Breast epithelium (tissue), 4 donors: ENCODE data around the gene TMEM121. TPM values are rescaled to one million over a fixed set of nuclear protein-coding genes. Genes with fewer than 3 reads are reported as not detected.
A peak's percentile ranks its signal among the peaks of the same experiment; 100 is the strongest.
"Not testable (repeated sequence)": the region's sequence is repeated elsewhere in the genome, so short reads cannot be mapped to it uniquely, and the experiment has no call there.

Experiments
- DNase-seq, 2 donors: peaks; one replicate each; pipeline ENCODE4 v3.0.0-alpha.2; 2019; ENCODE audit warnings: low spot score in 2 of 2
- H3K27ac ChIP-seq, 2 donors: fragments of 200-600 bp; sonication (generic) in 1 of 2; one replicate each; pipeline ENCODE4 v1.5.1; 2016 to 2019; ENCODE audit warnings: mild to moderate bottlenecking in 1 of 2
- H3K27me3 ChIP-seq, 2 donors: fragments of 200-600 bp; sonication (generic) in 1 of 2; one replicate each; pipeline versions ENCODE4 v1.5.1 to v1.6.0; 2017 to 2019; ENCODE audit warnings: control low read depth in 1 of 2, mild to moderate bottlenecking in 1 of 2
- H3K36me3 ChIP-seq: fragments of 200-600 bp; one replicate; pipeline ENCODE4 v1.5.1; 2019
- H3K4me1 ChIP-seq, 2 donors: fragments of 200-600 bp; sonication (generic); one replicate each; pipeline ENCODE4 v1.5.1; 2016 to 2019; ENCODE audit warnings: control low read depth in 1 of 2
- H3K4me3 ChIP-seq, 3 donors: fragments of 200-600 bp; sonication (generic); 1 replicate in 2 of 3; 2 replicates in 1 of 3; pipeline ENCODE4 v1.5.1; 2016 to 2019; ENCODE audit warnings: mild to moderate bottlenecking in 3 of 3, moderate library complexity in 2 of 3
- H3K9me3 ChIP-seq, 2 donors: fragments of 200-600 bp; sonication (generic) in 1 of 2; one replicate each; pipeline ENCODE4 v1.5.1; 2016 to 2019; ENCODE audit warnings: control low read depth in 1 of 2
- CTCF ChIP-seq, 3 donors: fragments of 450-650 bp; IDR thresholded peaks; one replicate each; pipeline ENCODE4 v1.5.1; 2016 to 2017; ENCODE audit warnings: antibody characterized with exemption in 3 of 3, mild to moderate bottlenecking in 3 of 3, moderate library complexity in 3 of 3
- POLR2A ChIP-seq: fragments of 450-650 bp; IDR thresholded peaks from one replicate; pipeline ENCODE4 v1.6.1; 2016; ENCODE audit warnings: antibody characterized with exemption, mild to moderate bottlenecking, moderate library complexity
- POLR2AphosphoS5 ChIP-seq, 3 donors: sonication (generic); formaldehyde crosslinking; IDR thresholded peaks; one replicate each; pipeline ENCODE4 v1.6.1; 2017; ENCODE audit warnings: antibody characterized with exemption in 3 of 3
- intact Hi-C: fragments of 100-400 bp; cut with DNase I; formaldehyde crosslinking; loops from one replicate; pipeline ENCODE4 v1.15.1; 2023; ENCODE audit warnings: low total_unique reads
- total RNA-seq, 3 donors: library from RNA; depleted of rRNA; stranded (reverse); fragments of >200 nt; gene quantifications; one replicate each; pipeline ENCODE4 v1.1.0, GENCODE V29; 2016

Gene TMEM121
- total RNA-seq, 3 donors from 2014 or later, result 2.4 to 9.2 (median 9.2) TPM

GRCh38 chr14:105576525-105577088 is 50.2 kb downstream of the TMEM121 start:
- H3K9me3 ChIP-seq, result no peaks in the 10 kb centered on the region
- DNase-seq, result no peak
- no peak overlapping the region for H3K27ac ChIP-seq
- intact Hi-C loops, result no loop called here
- no peaks in the 10 kb centered on the region for H3K36me3 ChIP-seq
- TF ChIP-seq POLR2A (no peak), CTCF (IDR thresholded peaks at IDR 0.05) (no peak), POLR2AphosphoS5 (IDR thresholded peaks at IDR 0.05) (no peak)
- no peaks in the 10 kb centered on the region for H3K4me1 ChIP-seq
- H3K27me3 ChIP-seq, result peaks cover 0 to 4% of the 10 kb centered on the region in 2 donors
- H3K4me3 ChIP-seq, result no peak overlapping the region

- Histone ChIP-seq H3K4me3 (no peak overlapping the region), H3K4me1 (no peaks in the 10 kb centered on the region), H3K36me3 (no peaks in the 10 kb centered on the region), H3K9me3 (no peaks in the 10 kb centered on the region), H3K27ac (no peak overlapping the region), H3K27me3 (peaks cover 0 to 4% of the 10 kb centered on the region in 2 donors)
- TF ChIP-seq CTCF (IDR thresholded peaks at IDR 0.05) (no peak), POLR2A (no peak), POLR2AphosphoS5 (IDR thresholded peaks at IDR 0.05) (no peak)
- intact Hi-C loops, result no loop called here
- DNase-seq, result peak in 1 of 2 donors; percentile 19
Measured at GRCh38 chr14:105577314-105577861, 51.0 kb downstream of the TMEM121 start.

GRCh38 chr14:105578070-105578469 is 51.7 kb downstream of the TMEM121 start:
- DNase-seq, result no peak
- intact Hi-C loops, result no loop called here
- no peak overlapping the region for H3K27ac ChIP-seq
- no peaks in the 10 kb centered on the region for H3K9me3 ChIP-seq
- H3K4me3 ChIP-seq, result no peak overlapping the region
- TF ChIP-seq POLR2AphosphoS5 (IDR thresholded peaks at IDR 0.05) (no peak), POLR2A (no peak), CTCF (IDR thresholded peaks at IDR 0.05) (no peak)
- no peaks in the 10 kb centered on the region for H3K4me1 ChIP-seq
- peaks cover 0 to 4% of the 10 kb centered on the region in 2 donors for H3K27me3 ChIP-seq
- no peaks in the 10 kb centered on the region for H3K36me3 ChIP-seq

- H3K36me3 ChIP-seq, intact Hi-C loops, H3K27ac ChIP-seq, H3K4me1 ChIP-seq, H3K27me3 ChIP-seq, H3K9me3 ChIP-seq, DNase-seq, H3K4me3 ChIP-seq: not testable (repeated sequence)
Measured at GRCh38 chr14:105579221-105579620, 52.8 kb downstream of the TMEM121 start.

Other genes starting within 250 kb of the TMEM121 start
- gene BRF1, start 225.6 kb upstream of the TMEM121 start, total RNA-seq, result 10 to 100 TPM; 30.2 to 45.6 (median 38.6) TPM
- 10 to 100 TPM; 46.0 to 70.9 (median 67.8) TPM for gene PACS2, start 211.8 kb upstream of the TMEM121 start, total RNA-seq
- gene TEX22, start 128.0 kb upstream of the TMEM121 start, total RNA-seq, result under 1 TPM; 0.33 to 0.64 (median 0.59) TPM
- gene MTA1, start 106.8 kb upstream of the TMEM121 start, total RNA-seq, result 10 to 100 TPM; 50.7 to 70.1 (median 68.8) TPM
- gene CRIP2, start 51.8 kb upstream of the TMEM121 start, total RNA-seq, result 100 to 1,000 TPM in 1 of 3 donors, 10 to 100 TPM in 2; 46.2 to 146 (median 92.1) TPM
- gene CRIP1, start 39.7 kb upstream of the TMEM121 start, total RNA-seq, result 10 to 100 TPM; 24.1 to 32.8 (median 32.8) TPM
- gene TEDC1, start 35.3 kb upstream of the TMEM121 start, total RNA-seq, result 1 to 10 TPM; 4.9 to 7.8 (median 6.7) TPM